Measurements from ENCODE around the gene SLC38A9.
"Not testable (repeated sequence)": the region's sequence is repeated elsewhere in the genome, so short reads cannot be mapped to it uniquely, and the experiment has no call there.

Gene SLC38A9

GRCh38 chr5:55712023-55712859 lies at the start of gene SLC38A9:
Gene SLC38A9 (minus strand): TSS chr5:55712324. CDS start chr5:55697958, 14,366 bp downstream.
- DNase-seq = peak; percentile 59 to 97 (median 92)

- DNase-seq = not testable (repeated sequence)
Measured at GRCh38 chr5:55761721-55762120, 49.6 kb upstream of the SLC38A9 start.

GRCh38 chr5:55758714-55759113 lies 46.6 kb upstream of the SLC38A9 start:
- DNase-seq = no peak

- no peak for DNase-seq
Measured at GRCh38 chr5:55758231-55758630, 46.1 kb upstream of the SLC38A9 start.

- no peak for DNase-seq
Measured at GRCh38 chr5:55750499-55750898, 38.4 kb upstream of the SLC38A9 start.

GRCh38 chr5:55750063-55750462 lies 37.9 kb upstream of the SLC38A9 start:
- DNase-seq = no peak

- no peak for DNase-seq
Measured at GRCh38 chr5:55749387-55749786, 37.3 kb upstream of the SLC38A9 start.

GRCh38 chr5:55747778-55748318 lies 35.7 kb upstream of the SLC38A9 start:
- DNase-seq = no peak

- DNase-seq = no peak
Measured at GRCh38 chr5:55742778-55743177, 30.7 kb upstream of the SLC38A9 start.

GRCh38 chr5:55737793-55738192 lies 25.7 kb upstream of the SLC38A9 start, which contains the start of gene DDX4:
Gene DDX4 (plus strand): TSS chr5:55738061. CDS start chr5:55738964, 903 bp downstream.
- DNase-seq = no peak

- DNase-seq = no peak
Measured at GRCh38 chr5:55734658-55735057, 22.5 kb upstream of the SLC38A9 start.

GRCh38 chr5:55732585-55732984 lies 20.5 kb upstream of the SLC38A9 start:
- DNase-seq = no peak

- DNase-seq = no peak
Measured at GRCh38 chr5:55731848-55732247, 19.7 kb upstream of the SLC38A9 start.

GRCh38 chr5:55724281-55724680 lies 12.2 kb upstream of the SLC38A9 start:
- no peak for DNase-seq

GRCh38 chr5:55720188-55720703 lies 8.1 kb upstream of the SLC38A9 start:
- DNase-seq = no peak

GRCh38 chr5:55719026-55719425 lies 6.9 kb upstream of the SLC38A9 start:
- DNase-seq = not testable (repeated sequence)

- no peak for DNase-seq
Measured at GRCh38 chr5:55715519-55716078, 3.5 kb upstream of the SLC38A9 start.

GRCh38 chr5:55714749-55715148 lies 2.6 kb upstream of the SLC38A9 start:
- DNase-seq = no peak

GRCh38 chr5:55714339-55714738 lies 2.2 kb upstream of the SLC38A9 start:
- no peak for DNase-seq

- DNase-seq = no peak
Measured at GRCh38 chr5:55713871-55714270, 1.7 kb upstream of the SLC38A9 start.

- DNase-seq = peak in 1 of 58 donors; percentile 27
Measured at GRCh38 chr5:55711507-55712022, 559 bp downstream of the SLC38A9 start.

GRCh38 chr5:55708732-55709131 lies 3.4 kb downstream of the SLC38A9 start:
- no peak for DNase-seq
